RWPE1 (cell line): ENCODE data around the gene MAPK11.

Experiments
- CTCF ChIA-PET: fragments of 350-600 bp; sonication (Branson Sonifier 250); formaldehyde crosslinking; extraction: SDS; loops from one replicate; lab custom pipeline; 2021; lab: Yijun Ruan, JAX
- POLR2A ChIA-PET: fragments of 400-600 bp; formaldehyde crosslinking; extraction: SDS; loops from one replicate; lab custom pipeline; 2020; ENCODE audit warnings: antibody characterized with exemption; ENCODE audit not compliant: low non-redundant PET; lab: Yijun Ruan, JAX
- DNase-seq: peaks from one replicate; pipeline ENCODE4 v3.0.0; 2012; ENCODE audit warnings: low spot score
- H3K27ac ChIP-seq: fragments of 450-650 bp; 2 replicates; pipeline ENCODE4 v1.5.1; 2017
- TF ChIP-seq, protein P1 (sequence below): fragments of 450-650 bp; conservative IDR thresholded peaks from 2 replicates; pipeline ENCODE4 v1.5.1; 2017; ENCODE audit warnings: low read depth, mild to moderate bottlenecking

Gene MAPK11

DNA sequence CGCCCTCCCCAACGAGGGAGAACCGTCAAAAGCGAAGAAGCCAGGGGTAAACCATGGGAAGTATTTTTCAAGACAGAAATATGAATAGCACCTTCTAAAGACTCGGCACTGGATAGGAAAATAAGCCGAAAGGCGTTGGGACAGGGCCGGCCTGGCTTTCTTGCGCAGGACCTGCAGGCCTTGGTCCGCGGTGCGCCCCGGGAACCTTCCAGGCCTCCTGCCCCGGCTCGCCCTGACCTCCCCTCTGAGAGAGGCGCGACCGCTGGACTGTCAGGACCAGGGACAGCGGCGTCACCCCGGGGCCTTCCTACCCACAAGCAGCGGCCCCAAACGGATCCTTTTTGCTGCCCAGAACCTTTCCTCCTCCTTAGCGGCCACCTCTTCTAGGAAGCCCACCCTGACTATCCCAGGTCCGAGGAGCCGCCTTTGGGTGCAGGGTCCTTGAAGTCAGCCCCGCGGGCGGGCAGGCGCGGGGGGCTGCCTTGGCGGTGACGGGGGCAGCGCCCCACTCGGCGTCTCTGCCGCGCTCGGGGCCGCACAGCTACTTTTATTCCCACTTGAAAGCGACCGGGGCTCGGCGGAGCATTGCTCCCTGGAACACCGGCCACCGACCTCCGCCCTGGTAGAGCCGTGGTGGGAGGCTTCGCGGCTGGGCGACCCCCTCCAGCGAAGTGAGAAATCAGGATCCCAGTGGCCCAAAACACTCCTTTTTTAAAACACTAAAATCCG lies 650 bp upstream of the MAPK11 start:
- TF ChIP-seq, protein P1, sequence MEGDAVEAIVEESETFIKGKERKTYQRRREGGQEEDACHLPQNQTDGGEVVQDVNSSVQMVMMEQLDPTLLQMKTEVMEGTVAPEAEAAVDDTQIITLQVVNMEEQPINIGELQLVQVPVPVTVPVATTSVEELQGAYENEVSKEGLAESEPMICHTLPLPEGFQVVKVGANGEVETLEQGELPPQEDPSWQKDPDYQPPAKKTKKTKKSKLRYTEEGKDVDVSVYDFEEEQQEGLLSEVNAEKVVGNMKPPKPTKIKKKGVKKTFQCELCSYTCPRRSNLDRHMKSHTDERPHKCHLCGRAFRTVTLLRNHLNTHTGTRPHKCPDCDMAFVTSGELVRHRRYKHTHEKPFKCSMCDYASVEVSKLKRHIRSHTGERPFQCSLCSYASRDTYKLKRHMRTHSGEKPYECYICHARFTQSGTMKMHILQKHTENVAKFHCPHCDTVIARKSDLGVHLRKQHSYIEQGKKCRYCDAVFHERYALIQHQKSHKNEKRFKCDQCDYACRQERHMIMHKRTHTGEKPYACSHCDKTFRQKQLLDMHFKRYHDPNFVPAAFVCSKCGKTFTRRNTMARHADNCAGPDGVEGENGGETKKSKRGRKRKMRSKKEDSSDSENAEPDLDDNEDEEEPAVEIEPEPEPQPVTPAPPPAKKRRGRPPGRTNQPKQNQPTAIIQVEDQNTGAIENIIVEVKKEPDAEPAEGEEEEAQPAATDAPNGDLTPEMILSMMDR = no peak
- no peak for DNase-seq
- CTCF ChIA-PET = interaction anchor here (0.9 kb wide), 1 partner anchor 34 kb away, joined by 3 read pairs; no protein-coding TSS in a partner anchor
- POLR2A ChIA-PET = no interaction called here
- peak overlapping the region; percentile 79 for H3K27ac ChIP-seq

DNA sequence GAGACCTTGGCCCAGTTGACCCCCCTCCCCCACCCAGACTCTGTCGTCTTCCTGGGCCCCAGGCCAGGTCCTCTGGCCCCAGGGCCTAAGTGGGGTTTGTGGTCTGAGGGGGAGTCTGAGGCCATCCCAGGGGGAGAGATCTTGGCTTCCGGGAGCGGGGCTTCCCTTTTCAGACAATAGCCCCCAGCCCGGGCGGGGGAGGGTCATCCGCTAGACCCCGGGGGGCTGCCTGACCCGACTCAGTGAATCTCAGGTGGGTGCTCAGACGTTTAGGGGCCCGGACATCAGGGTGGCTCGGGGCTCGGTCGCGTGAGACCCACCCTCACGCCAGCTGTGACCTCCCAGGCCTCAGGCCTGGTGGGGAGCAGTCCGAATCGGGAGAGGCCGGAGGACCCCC lies 609 bp downstream of the MAPK11 start:
- ChIA-PET CTCF (no interaction called here), POLR2A (no interaction called here)
- TF ChIP-seq, protein P1 = no peak
- peak overlapping the region; percentile 79 for H3K27ac ChIP-seq
- DNase-seq = no peak

- peak overlapping the region; percentile 79 for H3K27ac ChIP-seq
- POLR2A ChIA-PET = no interaction called here
- no peak for DNase-seq
- TF ChIP-seq, protein P1 = no peak
- CTCF ChIA-PET = no interaction called here
Measured at GRCh38 chr22:50268655-50269113, 1.5 kb downstream of the MAPK11 start.

DNA sequence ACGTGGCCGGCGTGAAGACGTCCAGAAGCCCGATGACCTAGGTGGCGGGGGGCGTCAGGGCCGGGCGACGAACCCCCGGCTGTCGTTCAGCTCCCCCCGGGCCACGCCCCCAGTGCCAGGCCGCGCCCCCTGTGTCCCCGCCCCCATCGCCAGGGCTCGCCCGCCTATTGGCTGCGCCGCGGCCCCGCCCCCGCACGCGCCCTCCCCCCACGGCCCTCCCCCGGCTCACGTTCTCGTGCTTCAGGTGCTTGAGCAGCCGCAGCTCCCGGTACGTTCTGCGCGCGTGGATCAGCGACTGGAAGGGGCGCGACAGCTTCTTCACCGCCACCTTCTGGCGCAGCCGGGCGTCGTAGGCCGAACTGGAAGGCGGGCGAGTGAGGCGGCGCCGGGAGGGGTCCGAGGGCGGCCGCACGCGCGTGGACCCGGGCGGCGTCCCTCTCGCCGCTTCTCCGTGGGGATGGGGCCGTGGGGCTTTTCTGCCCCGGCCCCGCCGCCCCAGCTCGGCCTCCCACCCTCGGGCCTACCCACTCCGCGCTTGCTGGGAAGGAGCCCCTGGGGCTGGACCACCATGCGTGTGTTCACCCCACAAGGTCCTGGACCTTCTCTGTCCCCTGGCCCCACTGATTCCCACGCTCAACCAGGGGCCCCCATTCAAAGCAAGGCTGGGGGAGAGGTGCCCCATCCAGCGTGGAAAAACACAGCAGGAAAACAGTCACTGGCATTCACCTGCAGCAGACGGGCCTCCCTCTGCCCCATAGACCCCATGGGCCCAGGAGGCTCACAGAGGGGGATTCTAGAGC lies 2.4 kb downstream of the MAPK11 start:
- DNase-seq = peak; percentile 80
- peak overlapping the region; percentile 79 for H3K27ac ChIP-seq
- ChIA-PET POLR2A (no interaction called here), CTCF (interaction anchor here (1.2 kb wide), 1 partner anchor 74 kb away, joined by 9 read pairs; no protein-coding TSS in a partner anchor)
- TF ChIP-seq, protein P1 = peak; percentile 28; the same call in 1 of the 2 replicates

DNA sequence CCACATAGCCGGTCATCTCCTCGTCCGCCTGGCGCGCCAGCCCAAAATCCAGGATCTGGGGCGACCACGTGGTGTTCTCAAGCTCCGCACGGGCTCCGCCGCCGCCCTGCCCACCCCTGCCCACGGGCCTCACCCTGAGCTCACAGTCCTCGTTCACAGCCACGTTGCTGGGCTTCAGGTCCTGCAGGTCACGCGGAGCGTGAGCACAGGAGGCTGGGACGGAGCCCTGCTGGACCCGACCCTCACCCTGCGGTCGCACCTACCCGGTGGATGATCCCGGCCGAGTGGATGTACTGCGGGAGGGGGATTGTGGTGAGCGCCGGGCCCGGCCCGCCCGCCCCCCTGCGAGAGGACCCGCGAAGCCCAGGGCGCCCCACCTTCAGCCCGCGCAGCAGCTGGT lies 3.2 kb downstream of the MAPK11 start:
- no peak for DNase-seq
- TF ChIP-seq, protein P1 = no peak
- ChIA-PET CTCF (interaction anchor here (0.9 to 1.2 kb wide), 2 partner anchors 60 to 75 kb away, joined by 6 to 9 read pairs; no protein-coding TSS in a partner anchor), POLR2A (no interaction called here)
- H3K27ac ChIP-seq = no peak overlapping the region

GRCh38 chr22:50264946-50265669 lies 5.1 kb downstream of the MAPK11 start:
- ChIA-PET CTCF (interaction anchor here (0.6 to 0.7 kb wide), 2 partner anchors 63 to 78 kb away, joined by 3 read pairs; partner anchors contain the start of gene PPP6R2), POLR2A (no interaction called here)
- TF ChIP-seq, protein P1 = no peak
- H3K27ac ChIP-seq = peak overlapping the region; percentile 91
- no peak for DNase-seq
